Germinal center (tissue), 1 donor: ENCODE results near the gene ALDH3B1.

Source experiments
- DNase-seq: peaks from one replicate; pipeline ENCODE4 v3.0.0; 2012; ENCODE audit warnings: mixed read lengths, low spot score

The ALDH3B1 gene

DNA sequence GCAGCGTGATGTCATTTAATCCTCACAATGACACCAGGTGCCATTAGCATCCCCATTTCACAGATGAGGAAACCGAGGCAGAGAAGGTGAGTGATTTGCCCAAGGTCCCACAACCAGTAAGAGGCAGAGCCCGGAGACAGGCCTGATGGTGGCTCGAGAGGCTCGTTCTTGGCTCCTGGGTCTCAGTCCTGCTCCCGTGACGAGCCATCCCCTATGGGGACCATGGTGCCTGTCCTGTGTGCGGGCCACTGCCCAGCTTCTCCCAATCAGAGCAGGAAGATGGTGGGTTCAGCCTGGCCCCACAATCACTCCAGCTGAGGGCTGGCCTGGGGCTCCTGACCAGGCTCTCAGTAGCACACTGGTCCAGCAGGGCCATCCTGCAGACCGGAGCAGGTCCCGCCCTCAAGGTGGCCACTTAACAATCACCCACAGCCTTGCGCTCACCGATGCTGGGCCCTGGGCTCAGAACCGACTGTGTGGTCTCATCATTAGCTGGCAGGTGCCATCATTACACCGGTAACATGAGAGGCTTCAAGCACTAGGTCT lies 3.6 kb downstream of the ALDH3B1 start:
- no peak for DNase-seq

DNA sequence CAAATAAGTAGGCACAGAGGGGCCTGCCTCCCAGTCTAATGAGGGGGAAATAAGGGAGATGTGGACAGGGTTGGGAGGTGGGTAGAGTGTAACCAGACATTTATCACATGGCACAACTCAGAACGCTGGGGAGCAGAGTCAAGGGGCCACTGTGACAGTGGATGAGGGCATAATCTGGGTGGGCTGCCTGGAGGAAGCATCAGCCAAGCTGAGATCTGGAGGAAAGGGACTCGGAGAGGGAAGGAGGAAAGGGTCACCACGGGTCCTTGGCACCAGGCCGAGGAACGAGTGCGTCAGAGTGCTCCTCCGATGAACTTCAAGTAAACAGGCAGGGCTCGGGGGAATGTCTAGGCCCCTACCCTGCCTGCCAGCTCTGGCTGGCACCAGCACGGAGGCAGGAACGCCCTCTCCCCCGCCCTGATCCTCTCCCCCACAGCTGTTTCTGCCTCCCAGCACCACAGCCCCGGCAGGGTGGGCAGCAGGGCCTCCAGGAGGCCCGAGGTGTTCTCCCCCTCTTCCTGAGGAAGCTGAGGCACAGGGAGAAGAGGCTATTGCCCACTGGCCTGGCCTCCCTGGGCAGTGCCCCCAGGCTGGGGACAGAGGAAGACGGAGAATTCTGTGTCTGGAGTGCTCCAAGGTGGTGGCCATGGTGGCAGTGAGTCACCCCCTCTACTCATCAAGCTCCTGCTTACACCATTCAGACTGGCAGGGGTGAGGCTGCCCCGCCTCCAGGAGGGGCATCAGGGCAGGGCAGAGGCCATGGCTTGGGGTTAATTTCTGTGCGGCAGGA lies 4.2 kb downstream of the ALDH3B1 start:
- no peak for DNase-seq

DNA sequence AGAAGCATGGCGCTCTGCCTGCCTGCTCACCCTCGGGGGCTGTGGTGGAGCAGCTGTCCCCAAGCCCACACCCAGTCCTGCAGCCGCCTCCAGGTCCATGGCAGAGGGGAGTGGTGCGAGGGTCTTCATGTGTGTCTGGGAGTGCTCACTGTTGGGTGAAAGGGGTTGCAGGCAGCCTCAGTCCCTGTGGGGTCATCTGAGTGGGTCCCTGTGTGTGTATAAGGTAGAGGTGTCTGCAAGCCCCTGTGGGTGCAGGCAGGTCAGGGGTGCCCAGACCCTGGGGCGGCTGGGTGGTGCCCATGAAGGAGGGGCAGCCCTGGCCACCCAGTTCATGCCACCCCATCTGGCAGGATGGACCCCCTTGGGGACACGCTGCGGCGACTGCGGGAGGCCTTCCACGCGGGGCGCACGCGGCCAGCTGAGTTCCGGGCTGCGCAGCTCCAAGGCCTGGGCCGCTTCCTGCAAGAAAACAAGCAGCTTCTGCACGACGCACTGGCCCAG lies 4.9 kb downstream of the ALDH3B1 start:
- no peak for DNase-seq

DNA sequence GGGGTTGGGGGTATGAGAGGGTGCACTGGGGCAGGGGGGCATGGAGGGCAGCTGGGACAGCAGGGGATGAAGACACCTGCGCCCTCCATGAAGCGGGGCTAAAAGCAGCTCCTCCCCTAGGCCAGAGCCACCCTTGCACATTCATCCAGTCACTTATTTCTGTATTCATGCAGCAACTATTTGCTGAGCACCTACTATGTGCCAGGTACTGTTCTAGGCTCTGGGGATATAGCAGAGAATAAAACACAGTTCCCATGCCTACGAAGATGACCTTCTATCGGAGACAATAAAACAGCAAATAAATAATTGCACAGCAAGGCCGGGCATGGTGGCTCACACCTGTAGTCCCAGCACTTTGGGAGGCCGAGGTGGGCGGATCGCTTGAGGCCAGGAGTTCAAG lies 5.3 kb downstream of the ALDH3B1 start:
- DNase-seq, result no peak

DNA sequence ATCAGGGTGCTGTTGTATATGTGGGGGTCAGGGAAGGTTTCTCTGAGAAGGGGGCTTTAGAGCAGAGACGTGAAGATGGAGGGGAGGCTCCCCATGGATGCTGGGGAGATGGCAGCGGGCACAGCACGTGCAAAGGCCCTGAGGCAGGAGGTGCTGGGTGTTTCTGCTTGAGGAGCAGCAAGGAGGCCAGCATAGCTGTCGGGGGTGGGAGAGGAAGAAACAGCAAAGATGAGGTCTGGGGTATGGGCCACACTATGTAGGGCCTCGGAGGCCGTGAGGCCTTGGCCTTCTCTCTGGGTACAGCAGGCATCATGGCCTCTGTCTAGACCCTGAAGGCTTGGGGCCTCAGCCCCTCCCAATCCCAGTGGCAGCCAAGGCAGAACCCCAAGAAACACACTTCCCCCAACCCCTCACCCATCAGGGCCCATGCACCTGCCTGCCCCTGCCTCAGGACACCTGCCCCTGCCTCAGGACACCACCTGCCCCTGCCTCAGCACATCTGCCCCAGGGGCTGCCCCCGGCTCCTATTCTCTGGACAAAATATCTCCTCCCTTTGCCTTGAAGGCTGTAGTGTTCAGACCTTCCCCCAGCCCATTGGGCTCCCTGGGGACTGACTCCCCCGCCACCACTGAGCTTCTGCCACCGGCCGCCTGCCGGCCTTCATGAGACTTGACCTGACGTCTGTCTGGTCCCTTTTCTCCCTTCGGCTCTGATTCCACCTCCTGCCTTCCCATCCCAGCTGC lies 6.2 kb downstream of the ALDH3B1 start:
- DNase-seq, result no peak

DNA sequence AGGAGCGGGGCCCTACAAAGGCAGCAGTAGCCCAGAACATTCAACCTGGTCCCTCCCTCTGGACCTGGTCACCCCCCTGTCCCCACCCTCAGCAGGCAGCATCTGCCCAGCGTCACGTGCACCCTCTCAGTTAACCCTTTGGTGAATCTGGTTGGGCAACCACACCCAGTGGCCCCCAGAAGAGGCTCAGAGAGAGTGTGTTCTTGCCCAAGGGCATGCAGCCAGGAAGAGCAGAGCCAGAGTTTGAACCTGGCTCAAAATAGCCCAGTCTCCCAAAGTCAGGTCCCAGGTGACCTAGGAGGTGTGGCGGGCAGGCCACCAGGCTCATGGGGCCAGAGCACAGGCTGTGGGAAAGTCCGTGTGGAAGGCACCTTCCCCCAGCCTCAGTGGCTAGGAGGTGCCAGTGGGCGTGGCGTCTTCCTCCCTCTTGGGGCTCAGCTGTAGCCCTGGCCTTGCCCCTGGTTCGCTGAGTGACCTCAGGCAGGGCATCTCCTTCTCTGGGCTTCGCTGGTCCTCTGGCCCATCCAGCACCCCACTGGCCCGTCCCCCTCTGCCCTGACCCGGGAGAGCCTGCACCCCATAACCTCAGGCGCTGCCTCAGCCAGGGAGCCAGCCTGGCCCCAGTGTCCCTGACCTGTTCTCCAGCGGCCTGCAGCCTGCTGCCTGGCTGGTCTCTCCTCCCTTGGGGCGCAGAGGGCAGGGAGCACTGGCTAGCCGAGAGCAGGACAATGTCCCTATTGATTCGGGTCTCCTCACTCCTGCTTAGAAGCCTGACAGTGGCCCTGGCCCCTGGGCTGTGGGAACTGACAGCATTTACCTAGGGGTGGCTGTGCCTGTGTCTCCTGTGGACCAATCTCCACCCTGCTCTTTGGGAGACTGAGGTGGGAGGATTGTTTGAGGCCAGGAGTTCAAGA lies 7.0 kb downstream of the ALDH3B1 start:
- no peak for DNase-seq

DNA sequence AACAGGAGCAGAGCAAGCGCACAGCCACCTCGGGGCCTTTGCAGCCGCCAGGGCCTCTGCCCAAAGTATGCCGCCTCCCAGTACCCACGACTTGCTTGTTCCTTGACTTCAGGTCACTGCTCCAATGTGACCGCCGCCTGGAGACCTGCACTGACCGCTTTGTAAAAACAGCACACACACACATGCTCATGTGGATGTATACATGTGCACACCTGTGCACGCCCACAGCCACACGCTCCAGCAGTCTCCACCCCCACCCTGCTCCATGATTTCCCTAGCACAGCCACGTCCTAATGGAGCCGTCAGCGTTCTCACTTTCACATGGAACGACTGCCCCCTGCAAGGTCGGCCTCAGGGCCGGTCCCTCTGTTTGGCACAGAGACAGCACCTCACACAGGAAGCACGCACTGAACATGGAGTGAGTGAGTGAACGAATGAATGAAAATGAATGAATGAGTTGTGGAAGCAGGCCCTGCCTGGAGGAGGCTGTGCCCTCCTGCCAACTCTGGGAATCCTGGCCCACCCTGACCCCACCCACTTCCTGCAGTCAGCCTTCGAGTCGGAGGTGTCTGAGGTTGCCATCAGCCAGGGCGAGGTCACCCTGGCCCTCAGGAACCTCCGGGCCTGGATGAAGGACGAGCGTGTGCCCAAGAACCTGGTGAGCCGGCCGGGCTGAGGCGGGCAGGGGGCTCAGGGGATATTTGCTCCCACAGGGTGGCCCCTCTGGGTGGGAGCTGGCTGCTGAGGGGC lies 8.0 kb downstream of the ALDH3B1 start:
- no peak for DNase-seq

DNA sequence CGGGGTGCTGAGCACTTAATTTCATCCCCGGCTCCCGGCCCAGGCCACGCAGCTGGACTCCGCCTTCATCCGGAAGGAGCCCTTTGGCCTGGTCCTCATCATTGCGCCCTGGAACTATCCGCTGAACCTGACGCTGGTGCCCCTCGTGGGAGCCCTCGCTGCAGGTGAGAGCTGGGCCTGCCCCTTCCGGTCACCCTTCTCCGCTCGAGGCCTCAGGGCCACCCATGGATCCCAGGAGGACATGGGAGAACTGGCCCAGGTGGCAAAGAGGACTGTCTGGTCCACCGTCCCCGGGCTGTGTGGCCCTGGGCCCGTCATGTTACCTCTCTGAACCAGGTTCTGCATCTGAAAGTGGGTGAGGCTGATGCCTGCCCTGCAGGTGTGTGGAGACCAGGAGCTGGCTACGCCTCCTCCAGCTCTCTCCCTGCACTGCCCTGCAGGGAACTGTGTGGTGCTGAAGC lies 8.6 kb downstream of the ALDH3B1 start:
- DNase-seq, result no peak

DNA sequence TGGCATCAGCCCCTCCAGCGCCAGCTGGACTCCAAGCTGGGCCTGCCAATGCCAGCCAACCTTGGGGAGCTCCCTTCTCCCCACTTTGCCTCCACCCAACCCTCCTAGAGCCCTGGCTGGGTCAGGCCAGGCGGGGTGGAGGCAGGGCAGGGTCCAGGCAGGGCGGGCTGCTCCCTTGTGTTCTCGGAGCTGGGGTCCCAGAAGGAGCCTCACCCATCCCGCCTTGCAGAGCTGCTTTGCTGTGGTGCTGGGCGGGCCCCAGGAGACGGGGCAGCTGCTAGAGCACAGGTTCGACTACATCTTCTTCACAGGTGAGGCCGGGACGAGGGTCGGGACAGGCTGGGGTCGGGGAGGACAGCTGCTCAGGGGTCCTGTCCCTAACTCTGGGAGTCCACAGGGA lies 9.4 kb downstream of the ALDH3B1 start:
- DNase-seq, result no peak

DNA sequence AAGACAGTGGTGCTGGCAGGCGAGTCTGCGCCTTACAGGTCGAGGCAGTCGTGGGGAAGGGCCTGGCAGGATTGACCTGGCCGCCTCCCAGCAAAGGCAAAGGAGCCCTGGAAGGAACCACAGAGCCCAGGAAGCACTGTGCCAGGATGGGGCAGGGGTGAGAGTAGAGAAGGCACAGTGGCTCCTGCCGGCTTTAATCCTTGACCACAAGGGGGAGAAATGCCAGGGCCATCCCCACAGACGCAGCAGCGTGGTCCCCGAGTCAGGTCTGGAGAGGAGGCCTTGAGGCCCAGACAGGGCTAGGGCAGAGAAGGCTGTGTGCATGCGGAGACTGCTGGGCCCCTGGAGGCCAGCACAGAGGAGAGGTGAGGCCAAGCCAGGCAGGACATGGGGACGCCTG lies 10.4 kb downstream of the ALDH3B1 start:
- no peak for DNase-seq

DNA sequence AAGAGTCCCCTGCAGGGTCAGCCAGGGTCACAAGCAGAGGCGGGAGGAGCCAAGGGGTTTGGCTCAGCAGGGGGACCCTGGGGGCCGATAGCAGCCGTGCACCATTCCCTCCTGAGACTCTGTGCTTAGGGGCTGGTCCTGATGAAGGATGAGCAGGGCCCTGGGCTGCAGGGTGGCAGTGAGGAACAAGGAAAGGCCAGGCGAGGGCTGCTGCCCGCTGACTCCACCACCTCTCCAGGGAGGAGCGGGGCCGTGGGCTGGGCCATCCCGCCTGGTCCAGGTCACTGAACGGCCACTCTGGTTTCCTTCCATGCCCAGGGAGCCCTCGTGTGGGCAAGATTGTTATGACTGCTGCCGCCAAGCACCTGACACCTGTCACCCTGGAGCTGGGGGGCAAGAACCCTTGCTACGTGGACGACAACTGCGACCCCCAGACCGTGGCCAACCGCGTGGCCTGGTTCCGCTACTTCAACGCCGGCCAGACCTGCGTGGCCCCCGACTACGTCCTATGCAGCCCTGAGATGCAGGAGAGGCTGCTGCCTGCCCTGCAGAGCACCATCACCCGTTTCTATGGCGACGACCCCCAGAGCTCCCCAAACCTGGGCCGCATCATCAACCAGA lies 11.2 kb downstream of the ALDH3B1 start:
- no peak for DNase-seq

DNA sequence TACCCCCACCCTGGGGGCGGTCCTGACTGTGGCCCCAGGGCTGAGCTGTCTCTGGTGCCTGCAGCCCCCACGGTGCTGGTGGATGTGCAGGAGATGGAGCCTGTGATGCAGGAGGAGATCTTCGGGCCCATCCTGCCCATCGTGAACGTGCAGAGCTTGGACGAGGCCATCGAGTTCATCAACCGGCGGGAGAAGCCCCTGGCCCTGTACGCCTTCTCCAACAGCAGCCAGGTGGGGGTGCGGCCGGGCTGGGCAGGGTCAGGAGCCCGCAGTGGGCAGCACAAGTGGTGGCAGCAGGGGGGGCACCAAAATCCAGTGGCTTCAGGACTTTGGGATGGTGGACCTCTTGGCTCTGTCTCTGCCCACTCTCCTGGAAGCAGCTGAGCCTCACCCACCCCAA lies 12.4 kb downstream of the ALDH3B1 start:
- no peak for DNase-seq

DNA sequence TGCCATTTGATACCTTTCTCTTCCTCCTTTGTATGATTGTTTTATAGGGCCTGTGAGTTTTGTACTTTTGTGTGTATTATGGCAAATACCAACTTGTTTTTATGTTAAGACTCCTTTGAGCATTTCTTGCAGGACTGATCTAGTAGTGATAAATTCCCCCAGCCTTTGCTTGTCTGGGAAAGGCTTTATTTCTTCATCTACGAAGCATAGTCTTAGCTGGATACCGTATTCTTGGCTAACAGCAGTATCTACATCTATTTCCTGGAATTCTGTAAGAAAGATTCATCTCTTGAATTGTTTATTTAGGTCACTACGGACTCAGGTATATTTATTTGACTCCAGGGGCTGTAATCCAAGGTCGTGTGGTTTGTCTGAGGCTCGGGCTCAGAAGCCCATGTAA lies 14.4 kb downstream of the ALDH3B1 start:
- DNase-seq, result no peak

DNA sequence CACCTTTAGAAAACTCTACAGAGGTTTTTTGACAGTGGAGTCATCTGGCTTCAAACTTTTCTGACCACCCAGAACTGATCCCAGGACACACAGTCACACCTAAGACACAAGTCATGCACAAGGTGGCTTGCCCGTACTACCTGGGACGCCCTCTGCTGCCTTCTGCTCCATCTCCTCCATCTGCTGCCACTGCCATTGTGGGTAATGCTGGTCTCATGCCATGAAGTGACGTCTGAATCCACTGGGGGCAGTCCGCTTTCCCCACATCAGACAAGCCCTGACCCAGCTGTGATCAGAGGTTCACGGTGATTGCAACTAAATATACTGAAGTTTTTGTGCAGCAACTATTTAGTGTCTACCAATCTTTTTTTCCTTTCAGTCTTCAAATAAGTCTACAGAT lies 14.9 kb downstream of the ALDH3B1 start:
- peak; percentile 61 for DNase-seq

DNA sequence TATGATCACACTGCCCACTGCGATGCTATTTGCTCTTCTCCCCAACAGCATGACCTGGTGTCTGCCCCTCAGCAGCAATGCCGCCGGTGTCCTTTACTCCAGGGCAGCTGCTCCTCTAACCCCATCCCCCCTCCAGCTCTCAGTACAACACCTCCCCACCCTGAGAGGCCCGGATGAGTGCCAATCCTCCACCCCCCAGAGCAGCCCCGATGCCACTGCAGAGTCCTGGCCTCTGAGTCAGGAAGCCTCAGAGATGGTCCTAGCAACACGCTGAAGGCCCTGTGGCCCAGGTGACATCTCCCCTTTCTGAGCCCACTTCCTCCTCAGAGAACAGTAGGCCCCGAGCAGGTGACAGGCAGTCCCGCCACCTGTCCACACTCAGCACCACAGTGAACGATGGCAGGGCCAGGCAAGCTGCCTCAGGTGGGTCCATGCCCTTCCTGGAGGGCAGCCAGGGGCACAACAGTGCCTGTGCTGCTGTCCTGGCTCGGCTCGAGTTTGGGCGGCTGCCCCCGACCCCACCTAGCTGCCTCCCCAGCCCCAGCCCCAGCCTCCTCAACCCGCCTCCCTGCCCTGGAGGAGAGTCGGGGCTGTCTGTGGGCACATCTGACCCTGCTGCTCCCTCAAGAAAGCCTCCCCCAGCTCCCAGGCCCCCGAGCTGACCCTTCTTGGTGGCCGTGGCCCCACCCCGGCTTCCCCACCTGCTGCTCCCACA lies 16.4 kb downstream of the ALDH3B1 start:
- no peak for DNase-seq

DNA sequence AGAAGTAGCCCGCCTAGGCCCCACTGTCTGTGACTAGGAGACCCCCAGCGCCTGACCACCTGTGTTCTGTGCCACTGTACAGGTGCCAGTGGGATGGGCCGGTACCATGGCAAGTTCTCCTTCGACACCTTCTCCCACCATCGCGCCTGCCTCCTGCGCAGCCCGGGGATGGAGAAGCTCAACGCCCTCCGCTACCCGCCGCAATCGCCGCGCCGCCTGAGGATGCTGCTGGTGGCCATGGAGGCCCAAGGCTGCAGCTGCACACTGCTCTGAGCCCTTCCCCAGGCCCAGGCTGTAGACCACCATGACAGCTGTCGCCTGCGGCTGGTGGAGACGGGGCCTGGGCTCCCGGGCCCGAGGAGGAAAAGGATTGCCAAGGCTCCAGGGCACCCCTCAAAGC lies 17.5 kb downstream of the ALDH3B1 start:
- DNase-seq, result no peak

DNA sequence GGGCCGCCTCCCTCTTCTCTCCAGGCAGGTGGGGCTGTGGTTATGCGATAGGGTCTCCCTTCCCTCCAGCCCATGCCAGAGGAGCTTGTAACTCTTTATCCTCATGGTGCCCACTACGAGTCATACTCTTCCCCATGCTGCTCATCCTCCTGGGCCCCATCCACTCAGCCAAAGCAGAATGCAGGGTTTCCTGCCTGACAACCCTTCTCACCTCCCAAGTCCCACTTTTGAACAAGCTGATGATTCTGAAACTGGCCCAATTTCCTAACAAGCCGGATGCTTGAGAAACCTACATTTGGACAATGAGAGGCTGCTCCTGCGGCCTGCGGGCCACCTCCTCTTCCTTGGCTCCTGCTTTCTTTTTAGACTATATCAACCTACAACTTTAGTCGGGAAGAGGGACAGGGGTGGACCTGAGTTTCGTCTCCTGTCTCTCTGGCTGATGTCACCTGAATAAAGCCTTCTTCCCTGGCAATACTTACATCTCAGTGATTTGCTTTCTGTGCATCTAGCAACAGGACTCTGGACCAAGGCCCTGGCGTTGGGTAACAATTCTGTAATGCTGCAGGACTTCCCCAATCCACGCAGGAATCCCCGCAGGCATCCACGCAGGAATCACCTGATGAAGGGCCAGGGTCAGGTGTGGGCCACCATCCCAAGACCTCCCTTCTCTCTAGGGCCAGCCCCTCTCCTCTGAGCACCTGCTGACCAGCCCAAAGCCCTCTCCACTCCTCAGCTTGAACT lies 18.8 kb downstream of the ALDH3B1 start:
- no peak for DNase-seq

DNA sequence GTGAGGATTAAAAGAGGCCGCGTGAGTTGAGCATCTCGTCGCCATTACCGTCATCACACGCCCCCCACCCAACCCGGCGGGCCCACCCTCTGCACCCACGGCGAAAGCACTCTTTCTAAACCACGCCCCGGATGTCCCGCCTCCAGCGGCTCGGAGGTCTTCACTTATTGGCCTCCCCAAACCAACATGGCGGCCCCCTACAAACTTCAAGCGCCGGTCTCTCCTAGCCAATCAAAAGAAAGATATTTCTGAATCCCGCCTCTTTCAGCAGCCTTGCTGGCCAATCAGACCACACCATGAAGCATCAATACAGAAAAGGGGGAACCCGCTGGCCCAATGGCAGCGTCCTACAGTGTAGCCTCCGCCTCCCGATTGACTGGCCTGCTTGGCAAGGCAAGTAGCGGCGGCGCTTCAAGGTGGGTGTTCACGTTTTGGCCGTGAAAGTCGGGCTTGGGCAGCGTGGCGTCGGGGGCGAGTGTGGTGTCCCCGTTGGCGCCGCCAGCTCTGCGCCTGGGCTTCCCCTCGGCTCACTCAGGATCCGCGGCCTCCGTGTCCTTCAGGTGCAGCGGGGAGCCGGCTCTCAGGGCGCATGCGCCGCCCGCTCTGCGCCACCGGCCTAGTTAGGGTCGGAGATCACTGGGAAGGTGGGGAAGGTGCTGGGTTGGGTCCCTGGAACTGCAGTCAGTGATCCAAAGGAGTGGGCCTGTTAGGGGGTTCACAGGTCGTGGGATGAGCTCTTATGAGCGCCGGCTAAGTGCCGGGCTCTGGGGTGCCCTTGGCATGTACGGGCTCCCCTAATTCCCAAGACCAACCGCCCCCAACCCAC lies 20.4 kb downstream of the ALDH3B1 start, which contains the start of gene NDUFS8:
Gene NDUFS8, plus strand, starts transcription at position 364 of the 826 bp plus-strand sequence. CDS start 1,471 bp downstream, outside the sequence.
- DNase-seq, result peak; percentile 100
